NCI-H1048 (cell line): Measurements from ENCODE around the gene DIAPH2.
"Not testable (repeated sequence)": the region's sequence is repeated elsewhere in the genome, so short reads cannot be mapped to it uniquely, and the experiment has no call there.

Source experiments
- DNase-seq: peaks from one replicate; lab custom pipeline; 2025; lab: John Stamatoyannopoulos, UW

DIAPH2 gene

GRCh38 chrX:96719161-96719875 is 34.7 kb downstream of the DIAPH2 start:
- no peak for DNase-seq

GRCh38 chrX:96721354-96721753 is 36.7 kb downstream of the DIAPH2 start:
- peak; percentile 77 for DNase-seq

DNA sequence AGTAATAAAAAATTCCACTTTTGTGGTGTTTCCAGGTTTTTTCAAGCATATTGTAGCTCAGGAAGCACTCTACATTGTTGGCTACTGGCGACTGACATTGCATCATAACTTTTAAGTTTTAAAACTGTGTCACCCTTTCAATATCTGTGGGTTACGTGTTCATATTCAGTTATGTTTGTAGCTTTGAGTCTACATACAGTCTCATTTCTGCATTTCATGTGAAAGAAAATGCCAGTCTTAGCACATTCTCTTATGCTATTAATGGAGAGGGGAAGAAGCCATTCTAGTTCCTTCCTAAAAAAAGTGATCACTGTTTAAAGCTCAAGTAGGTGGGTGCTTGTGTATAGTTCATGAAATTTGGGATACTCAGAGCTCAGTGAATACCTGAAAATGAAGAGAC is 38.1 kb downstream of the DIAPH2 start:
- no peak for DNase-seq

DNA sequence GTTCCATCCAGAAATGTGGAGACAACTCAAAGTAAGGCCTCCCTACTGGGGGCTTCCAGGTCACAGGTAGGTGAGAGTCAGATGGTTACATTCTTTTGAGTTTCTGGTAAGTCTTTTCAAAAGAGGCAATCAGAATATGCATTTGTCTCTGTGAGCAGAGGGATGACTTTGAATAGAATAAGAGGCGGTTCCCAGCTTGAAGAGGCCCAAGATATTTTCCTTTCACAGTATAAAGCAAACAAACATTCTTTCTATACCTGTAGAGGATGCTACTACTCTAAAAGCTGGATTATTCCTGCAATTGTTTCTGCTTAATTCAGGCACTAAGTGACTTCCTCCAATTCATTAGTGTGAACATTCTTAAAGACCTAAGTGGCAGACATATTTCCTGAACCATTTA is 44.4 kb downstream of the DIAPH2 start:
- no peak for DNase-seq

GRCh38 chrX:96729868-96730643 is 45.4 kb downstream of the DIAPH2 start:
- no peak for DNase-seq

- not testable (repeated sequence) for DNase-seq
Observed at GRCh38 chrX:96731000-96731399, 46.4 kb downstream of the DIAPH2 start.

GRCh38 chrX:96743367-96744073 is 58.9 kb downstream of the DIAPH2 start:
- no peak for DNase-seq

DNA sequence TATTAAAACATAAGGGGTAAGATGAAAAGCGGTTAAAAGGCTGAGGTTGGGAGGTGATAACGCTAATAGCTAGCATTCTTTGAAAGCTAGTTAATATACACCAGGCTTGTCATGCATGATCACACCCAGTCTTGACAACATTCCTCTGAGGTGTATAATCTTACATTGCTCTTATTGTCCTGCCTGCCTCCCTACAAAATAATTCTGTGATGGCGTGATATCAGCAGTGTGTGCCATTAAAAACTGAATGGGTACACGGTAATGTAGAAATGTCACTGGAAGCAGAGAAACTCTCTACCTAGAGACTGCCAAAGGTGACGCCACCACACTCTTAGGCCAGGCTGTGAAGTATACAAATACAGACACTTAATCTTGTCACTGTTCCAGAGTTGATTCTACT is 68.1 kb downstream of the DIAPH2 start:
- no peak for DNase-seq

DNA sequence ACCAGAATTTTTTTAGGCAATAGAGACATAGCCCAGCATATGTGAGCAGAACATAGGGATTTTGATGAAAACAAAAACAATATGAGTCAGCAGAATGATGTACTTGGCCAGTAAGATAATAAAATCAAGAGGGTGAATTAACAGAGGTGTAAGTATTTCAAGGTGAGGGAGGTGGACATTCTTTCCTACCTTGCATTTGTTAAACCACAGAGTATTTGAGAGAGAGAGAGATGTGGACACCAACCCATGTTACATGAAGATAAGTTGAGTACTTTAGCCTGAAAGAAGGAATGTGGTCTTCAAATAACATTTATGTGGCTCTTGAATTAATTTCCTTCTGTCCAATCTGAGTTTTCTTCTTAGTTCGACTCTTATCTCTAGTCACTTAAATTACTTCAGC is 68.6 kb downstream of the DIAPH2 start:
- no peak for DNase-seq

DNA sequence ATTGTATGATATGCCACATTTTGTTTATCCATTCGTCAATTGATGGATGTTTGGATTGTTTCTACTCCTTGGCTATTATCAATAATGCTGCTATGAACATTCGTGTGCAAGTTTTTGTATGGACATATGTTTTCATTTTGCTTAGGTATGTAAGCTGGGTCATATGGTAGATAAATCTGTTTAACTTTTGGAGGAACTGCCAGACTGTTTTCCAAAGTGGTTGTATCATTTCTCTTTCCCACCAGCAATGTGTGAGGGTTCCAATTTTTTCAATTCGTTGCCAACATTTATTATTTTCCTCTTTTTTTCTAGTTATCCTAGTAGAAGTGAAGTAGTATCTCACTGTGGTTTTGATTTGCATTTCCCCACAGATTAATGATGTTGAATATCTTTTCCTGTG is 71.8 kb downstream of the DIAPH2 start:
- DNase-seq = no peak

GRCh38 chrX:96761566-96761965 is 76.9 kb downstream of the DIAPH2 start:
- DNase-seq = no peak

- no peak for DNase-seq
Observed at GRCh38 chrX:96763608-96764007, 79.0 kb downstream of the DIAPH2 start.

- no peak for DNase-seq
Observed at GRCh38 chrX:96764864-96765263, 80.2 kb downstream of the DIAPH2 start.

DNA sequence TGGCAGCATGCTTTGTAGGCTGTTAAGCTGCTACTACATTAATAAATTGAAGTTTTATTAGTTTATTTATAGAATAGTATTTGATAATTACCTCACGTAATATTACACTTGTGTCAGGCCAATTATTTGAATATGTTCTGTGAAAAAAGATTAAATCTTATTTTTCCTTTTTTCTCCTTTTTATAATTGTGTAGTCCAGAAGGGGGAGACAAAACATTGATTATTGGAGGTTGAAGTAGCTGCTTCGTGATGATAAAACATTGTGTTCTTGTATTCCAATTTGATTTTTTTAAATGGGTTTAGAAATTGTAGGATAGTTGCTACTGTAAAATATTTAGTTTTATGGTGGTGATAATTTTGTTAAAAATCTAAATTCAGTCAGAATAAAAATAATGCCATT is 85.7 kb downstream of the DIAPH2 start:
- DNase-seq = no peak

- no peak for DNase-seq
Observed at GRCh38 chrX:96771486-96771885, 86.8 kb downstream of the DIAPH2 start.

DNA sequence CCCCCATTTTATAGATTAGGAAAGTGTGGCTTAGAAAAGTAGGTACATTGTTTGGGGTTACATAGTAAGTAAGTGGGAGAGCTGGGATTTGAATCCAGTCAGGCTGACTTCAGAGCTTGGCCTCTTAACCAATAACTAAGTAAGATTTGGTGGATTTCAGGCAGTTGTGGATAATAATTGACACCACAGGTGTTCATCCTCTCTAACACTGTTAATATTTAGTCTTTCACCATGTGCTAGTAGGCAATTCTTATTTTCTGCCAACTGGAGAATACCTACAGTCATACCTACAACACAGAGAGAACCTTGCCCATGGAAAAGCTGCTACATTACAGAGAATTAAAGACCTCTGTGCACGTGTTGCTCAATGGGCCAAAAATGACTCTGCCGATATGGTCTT is 89.5 kb downstream of the DIAPH2 start:
- no peak for DNase-seq

DNA sequence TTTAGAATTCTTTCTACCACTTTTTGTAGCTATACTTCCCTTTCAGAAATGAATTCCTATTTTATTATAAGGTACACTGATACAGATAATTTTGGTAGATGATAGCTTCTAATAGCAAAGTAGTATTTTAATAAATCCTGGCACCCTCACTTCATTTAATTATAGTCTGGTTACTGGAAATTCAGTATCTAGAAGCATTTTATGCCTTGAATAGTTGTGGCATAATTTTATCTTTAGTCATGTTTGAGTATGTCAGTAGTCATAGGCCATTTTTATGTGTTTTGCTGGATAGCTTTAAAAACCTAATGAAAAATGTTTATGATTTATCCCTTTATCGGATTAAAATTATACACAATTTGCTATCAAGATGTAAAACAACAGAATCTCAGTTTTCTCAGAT is 92.3 kb downstream of the DIAPH2 start:
- DNase-seq = no peak

GRCh38 chrX:96791559-96791958 is 106.9 kb downstream of the DIAPH2 start:
- no peak for DNase-seq

GRCh38 chrX:96792047-96792446 is 107.4 kb downstream of the DIAPH2 start:
- no peak for DNase-seq

GRCh38 chrX:96798982-96799381 is 114.3 kb downstream of the DIAPH2 start:
- DNase-seq = no peak

DNA sequence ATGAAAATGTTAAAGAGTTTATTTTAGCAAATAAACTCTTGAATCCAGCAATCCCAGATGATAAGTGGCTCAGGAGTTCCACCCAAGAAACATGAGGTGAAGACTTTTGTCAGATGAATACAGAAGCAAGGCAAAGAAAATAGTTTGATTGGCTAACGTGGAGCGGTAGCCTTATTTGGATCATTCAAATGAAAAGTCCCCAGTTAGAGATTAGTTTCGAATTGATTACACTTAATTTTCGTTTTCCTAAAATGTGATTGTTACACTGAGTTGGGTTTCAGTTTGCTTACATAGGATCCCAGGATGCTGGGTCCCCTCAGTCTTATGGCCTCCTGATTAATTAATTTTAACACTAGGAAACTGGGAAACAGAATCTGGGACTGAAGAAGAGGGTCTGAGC is 122.7 kb downstream of the DIAPH2 start:
- no peak for DNase-seq

- no peak for DNase-seq
Observed at GRCh38 chrX:96820935-96821334, 136.3 kb downstream of the DIAPH2 start.

GRCh38 chrX:96824166-96824565 is 139.5 kb downstream of the DIAPH2 start:
- DNase-seq = no peak
